Gastrocnemius medialis (tissue), 4 donors: Measurements from ENCODE around the gene APP.

ENCODE experiments used
- POLR2A ChIP-seq, 2 donors: fragments of 450-650 bp; IDR thresholded peaks; one replicate each; pipeline ENCODE4 v1.6.1; 2017; ENCODE audit warnings: antibody characterized with exemption in 2 of 2, mild to moderate bottlenecking in 2 of 2, moderate library complexity in 2 of 2
- TF ChIP-seq, protein P1 (sequence below), 5 experiments: fragments of 450-650 bp in 3 of 5; fragments of 200-600 bp in 2 of 5; sonication (generic) in 2 of 5; IDR thresholded peaks in 4 of 5; conservative IDR thresholded peaks in 1 of 5; 1 replicate in 4 of 5; 2 replicates in 1 of 5; pipeline ENCODE4 v1.5.1; 2016 to 2019; ENCODE audit warnings: antibody characterized with exemption in 5 of 5, mild to moderate bottlenecking in 3 of 5, moderate library complexity in 3 of 5

DNA sequence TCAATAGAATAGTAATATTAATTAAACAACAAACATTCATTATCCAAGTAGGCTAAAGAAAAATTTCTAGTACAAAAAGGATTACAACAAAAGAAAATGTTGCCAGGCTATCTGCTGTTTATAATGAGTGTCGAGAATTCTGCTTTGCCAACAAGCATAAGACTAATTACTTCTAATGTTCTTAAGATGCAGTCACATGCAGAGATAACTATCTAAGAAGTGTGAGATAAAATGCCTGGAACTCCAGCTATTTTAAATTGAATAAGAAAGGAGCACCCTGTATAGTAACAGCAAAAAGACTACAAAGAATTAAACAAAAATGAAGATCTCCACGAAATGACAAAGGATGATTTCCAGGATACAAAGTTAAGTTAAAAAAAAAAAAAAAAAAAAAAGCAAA, 59.9 kb downstream of the APP start:
- TF ChIP-seq POLR2A (IDR thresholded peaks at IDR 0.05), result no peak
- TF ChIP-seq, protein P1, sequence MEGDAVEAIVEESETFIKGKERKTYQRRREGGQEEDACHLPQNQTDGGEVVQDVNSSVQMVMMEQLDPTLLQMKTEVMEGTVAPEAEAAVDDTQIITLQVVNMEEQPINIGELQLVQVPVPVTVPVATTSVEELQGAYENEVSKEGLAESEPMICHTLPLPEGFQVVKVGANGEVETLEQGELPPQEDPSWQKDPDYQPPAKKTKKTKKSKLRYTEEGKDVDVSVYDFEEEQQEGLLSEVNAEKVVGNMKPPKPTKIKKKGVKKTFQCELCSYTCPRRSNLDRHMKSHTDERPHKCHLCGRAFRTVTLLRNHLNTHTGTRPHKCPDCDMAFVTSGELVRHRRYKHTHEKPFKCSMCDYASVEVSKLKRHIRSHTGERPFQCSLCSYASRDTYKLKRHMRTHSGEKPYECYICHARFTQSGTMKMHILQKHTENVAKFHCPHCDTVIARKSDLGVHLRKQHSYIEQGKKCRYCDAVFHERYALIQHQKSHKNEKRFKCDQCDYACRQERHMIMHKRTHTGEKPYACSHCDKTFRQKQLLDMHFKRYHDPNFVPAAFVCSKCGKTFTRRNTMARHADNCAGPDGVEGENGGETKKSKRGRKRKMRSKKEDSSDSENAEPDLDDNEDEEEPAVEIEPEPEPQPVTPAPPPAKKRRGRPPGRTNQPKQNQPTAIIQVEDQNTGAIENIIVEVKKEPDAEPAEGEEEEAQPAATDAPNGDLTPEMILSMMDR (IDR thresholded peaks at IDR 0.05 in 4 of 5, conservative IDR thresholded peaks at IDR 0.05 in 1 of 5), result no peak
